H9 (cell line): ENCODE results near the gene TSC22D3. TPM values are rescaled to one million over a fixed set of nuclear protein-coding genes. Genes with fewer than 3 reads are reported as not detected.

Experiments used
- DNase-seq: peaks from one replicate; pipeline ENCODE4 v3.0.0-alpha.2; 2017
- H2AFZ ChIP-seq: one replicate; pipeline ENCODE4 v1.6.1; 2013; ENCODE audit warnings: mild to moderate bottlenecking, low read length, control low read depth, moderate library complexity
- H2AK5ac ChIP-seq: 2 replicates; pipeline ENCODE4 v1.6.1; 2013; ENCODE audit warnings: low read length, control low read depth, mixed read lengths; ENCODE audit not compliant: insufficient read length
- H2BK120ac ChIP-seq: one replicate; pipeline ENCODE4 v1.6.1; 2013; ENCODE audit warnings: low read depth, mild to moderate bottlenecking, low read length, control low read depth, inconsistent platforms; ENCODE audit not compliant: poor library complexity, severe bottlenecking
- H2BK12ac ChIP-seq: 2 replicates; pipeline ENCODE4 v1.6.1; 2013; ENCODE audit warnings: low read length, control low read depth, mixed read lengths, low read depth; ENCODE audit not compliant: insufficient read length
- H2BK15ac ChIP-seq: 2 replicates; pipeline ENCODE4 v1.6.1; 2013; ENCODE audit warnings: low read depth, low read length, control low read depth
- H2BK20ac ChIP-seq: one replicate; pipeline ENCODE4 v1.6.1; 2013; ENCODE audit warnings: low read depth, mild to moderate bottlenecking, low read length, control low read depth, inconsistent platforms; ENCODE audit not compliant: poor library complexity, severe bottlenecking
- H2BK5ac ChIP-seq: 2 replicates; pipeline ENCODE4 v1.6.1; 2013; ENCODE audit warnings: low read length, control low read depth, mixed read lengths; ENCODE audit not compliant: insufficient read length
- H3K14ac ChIP-seq: 2 replicates; pipeline ENCODE4 v1.6.1; 2013; ENCODE audit warnings: low read length, control low read depth; ENCODE audit not compliant: insufficient read depth
- H3K18ac ChIP-seq: 2 replicates; pipeline ENCODE4 v1.6.1; 2013; ENCODE audit warnings: low read depth, mild to moderate bottlenecking, mixed read lengths, low read length, control low read depth; ENCODE audit not compliant: insufficient read length
- H3K23ac ChIP-seq: 2 replicates; pipeline ENCODE4 v1.6.1; 2013; ENCODE audit warnings: low read length, control low read depth, mixed read lengths, low read depth; ENCODE audit not compliant: insufficient read length
- H3K23me2 ChIP-seq: 2 replicates; pipeline ENCODE4 v1.6.1; 2013; ENCODE audit warnings: low read depth, mild to moderate bottlenecking, mixed read lengths, low read length, control low read depth; ENCODE audit not compliant: insufficient read length, poor library complexity, severe bottlenecking
- H3K27ac ChIP-seq: 2 replicates; pipeline ENCODE4 v1.5.1; 2013; ENCODE audit warnings: low read length, control low read depth, mixed read lengths, low read depth; ENCODE audit not compliant: insufficient read length
- H3K27me3 ChIP-seq: 2 replicates; pipeline ENCODE4 v1.6.1; 2013; ENCODE audit warnings: low read length, control low read depth, inconsistent platforms; ENCODE audit not compliant: insufficient read depth
- H3K4ac ChIP-seq: 2 replicates; pipeline ENCODE4 v1.6.1; 2013; ENCODE audit warnings: low read depth, mild to moderate bottlenecking, control low read depth, inconsistent platforms, low read length, moderate library complexity
- H3K4me1 ChIP-seq: 2 replicates; pipeline ENCODE4 v1.6.1; 2013; ENCODE audit warnings: low read length, control low read depth, inconsistent platforms; ENCODE audit not compliant: insufficient read depth
- H3K4me2 ChIP-seq: 2 replicates; pipeline ENCODE4 v1.6.1; 2013; ENCODE audit warnings: low read length, control low read depth, mixed read lengths; ENCODE audit not compliant: insufficient read length, insufficient read depth
- H3K56ac ChIP-seq: 2 replicates; pipeline ENCODE4 v1.6.1; 2013; ENCODE audit warnings: low read depth, mild to moderate bottlenecking, mixed read lengths, low read length, control low read depth; ENCODE audit not compliant: insufficient read length
- H3K79me1 ChIP-seq: 2 replicates; pipeline ENCODE4 v1.6.1; 2013; ENCODE audit warnings: low read depth, mild to moderate bottlenecking, moderate library complexity, low read length, control low read depth, inconsistent platforms; ENCODE audit not compliant: insufficient read depth, poor library complexity, severe bottlenecking
- H3K79me2 ChIP-seq: 2 replicates; pipeline ENCODE4 v1.6.1; 2013; ENCODE audit warnings: low read length, control low read depth, inconsistent platforms; ENCODE audit not compliant: insufficient read depth
- H3K9ac ChIP-seq: 2 replicates; pipeline ENCODE4 v1.6.1; 2013; ENCODE audit warnings: low read length, control low read depth, mixed read lengths; ENCODE audit not compliant: insufficient read length; ENCODE audit errors: extremely low read depth
- H3K9me3 ChIP-seq: one replicate; pipeline ENCODE4 v1.6.1; 2013; ENCODE audit warnings: low read depth, low read length, inconsistent platforms; ENCODE audit not compliant: control insufficient read depth
- H3T11ph ChIP-seq: one replicate; pipeline ENCODE4 v1.6.1; 2013; ENCODE audit warnings: mild to moderate bottlenecking, low read length, control low read depth, inconsistent platforms
- H4K20me1 ChIP-seq: one replicate; pipeline ENCODE4 v1.6.1; 2013; ENCODE audit not compliant: control insufficient read depth, insufficient read length, insufficient read depth
- H4K5ac ChIP-seq: 2 replicates; pipeline ENCODE4 v1.6.1; 2013; ENCODE audit warnings: low read depth, mild to moderate bottlenecking, mixed read lengths, low read length, control low read depth; ENCODE audit not compliant: insufficient read length
- H4K8ac ChIP-seq: replicated peaks from 2 replicates; pipeline ENCODE4 v1.6.1; 2013; ENCODE audit warnings: low read length, control low read depth, mixed read lengths, low read depth; ENCODE audit not compliant: insufficient read length
- H4K91ac ChIP-seq: 2 replicates; pipeline ENCODE4 v1.6.1; 2013; ENCODE audit warnings: low read depth, mild to moderate bottlenecking, moderate library complexity, mixed read lengths, low read length, control low read depth; ENCODE audit not compliant: insufficient read length
- H3K27ac Mint-ChIP-seq, 3 experiments: 2 replicates in 2 of 3; 3 replicates in 1 of 3; pipeline ENCODE4 v1.8.0; 2020 to 2021; ENCODE audit warnings: mixed read lengths in 3 of 3, mild to moderate bottlenecking in 1 of 3, moderate library complexity in 1 of 3
- H3K27me3 Mint-ChIP-seq: 2 replicates; pipeline ENCODE4 v1.8.0; 2021; ENCODE audit warnings: low read depth, mild to moderate bottlenecking, moderate library complexity, mixed read lengths
- H3K36me3 Mint-ChIP-seq, 3 experiments: 2 replicates in 2 of 3; 3 replicates in 1 of 3; pipeline ENCODE4 v1.8.0; 2020 to 2021; ENCODE audit warnings: low read depth in 3 of 3, mixed read lengths in 3 of 3; ENCODE audit not compliant: insufficient read depth in 1 of 3
- H3K4me1 Mint-ChIP-seq, 2 experiments: 2 replicates each; pipeline ENCODE4 v1.8.0; 2020; ENCODE audit warnings: mixed read lengths in 2 of 2
- H3K4me3 Mint-ChIP-seq, 2 experiments: 2 replicates in 1 of 2; 3 replicates in 1 of 2; pipeline ENCODE4 v1.8.0; 2020 to 2021; ENCODE audit warnings: mild to moderate bottlenecking in 2 of 2, mixed read lengths in 2 of 2, moderate library complexity in 1 of 2
- H3K9me3 Mint-ChIP-seq, 2 experiments: 2 replicates in 1 of 2; 3 replicates in 1 of 2; pipeline ENCODE4 v1.8.0; 2020; ENCODE audit warnings: mild to moderate bottlenecking in 2 of 2, mixed read lengths in 2 of 2, moderate library complexity in 1 of 2
- CTCF ChIP-seq: fragments of 200-600 bp; sonication (generic); conservative IDR thresholded peaks from 3 replicates; pipeline ENCODE4 v1.8.0; 2021; ENCODE audit warnings: antibody characterized with exemption, mild to moderate bottlenecking
- WGBS: extraction: QIAGEN DNeasy Blood & Tissue Kit; methylation state at CpG from one replicate; pipeline ENCODE4 v1.1.7; 2013; ENCODE audit warnings: missing lambda C conversion rate, low lambda C conversion rate, mixed read lengths; ENCODE audit not compliant: insufficient read length; ENCODE audit errors: extremely low coverage; 5-methylcytosine and 5-hydroxymethylcytosine counted together
- total RNA-seq: library from RNA; stranded (reverse); gene quantifications from 2 replicates; pipeline ENCODE4 v1.2.1, GENCODE V29; 2021

TSC22D3 gene
- total RNA-seq, 1 experiment from 2014 or later = 10.5 TPM

DNA sequence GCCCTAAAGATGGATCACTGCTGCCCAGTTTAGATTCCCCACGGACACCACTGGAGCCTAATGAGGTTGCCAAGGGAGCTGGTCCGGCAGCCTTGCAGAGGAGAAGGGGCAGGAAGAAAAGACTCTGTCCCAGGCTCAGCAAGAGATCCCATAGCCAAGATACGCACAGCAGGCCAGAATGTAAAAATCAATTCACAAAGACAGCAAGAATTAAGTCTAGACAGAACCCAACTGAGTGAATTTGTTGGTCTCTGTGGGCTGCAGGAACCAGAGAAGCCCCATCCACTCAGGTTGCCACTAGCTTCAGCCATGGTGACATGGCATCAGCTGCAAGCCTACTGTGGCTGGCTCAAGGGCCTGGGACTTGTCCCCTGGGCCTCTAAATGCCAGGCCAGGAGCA, 22.9 kb downstream of the TSC22D3 start:
- Histone ChIP-seq H2BK20ac (no peak overlapping the region), H3T11ph (no peak overlapping the region), H4K8ac (no peak overlapping the region), H3K79me2 (no peaks in the 10 kb centered on the region), H3K79me1 (no peaks in the 10 kb centered on the region), H2AFZ (no peak overlapping the region), H4K20me1 (no peaks in the 10 kb centered on the region), H3K27ac (no peak overlapping the region), H2BK120ac (no peak overlapping the region), H2BK15ac (no peak overlapping the region), H2BK5ac (no peak overlapping the region), H3K4me2 (no peak overlapping the region), H4K5ac (no peak overlapping the region), H3K4ac (no peak overlapping the region), H3K9me3 (no peaks in the 10 kb centered on the region), H3K4me1 (peaks cover 6% of the 10 kb centered on the region; the same call in 1 of the 2 replicates), H3K18ac (no peak overlapping the region), H3K23ac (no peak overlapping the region), H4K91ac (no peak overlapping the region), H3K9ac (no peak overlapping the region), H3K27me3 (no peaks in the 10 kb centered on the region; the same call in 1 of the 2 replicates), H2BK12ac (no peak overlapping the region), H3K23me2 (no peaks in the 10 kb centered on the region), H3K56ac (no peak overlapping the region), H3K14ac (no peak overlapping the region), H2AK5ac (no peak overlapping the region)
- H3K27ac Mint-ChIP-seq = no peak overlapping the region
- H3K27me3 Mint-ChIP-seq = peaks cover 3% of the 10 kb centered on the region; the same call in 1 of the 2 replicates
- H3K9me3 Mint-ChIP-seq = peaks cover 0 to 45% of the 10 kb centered on the region in 2 experiments; a peak in 2 of 5 replicates
- peaks cover 0 to 2% (median 0%) of the 10 kb centered on the region in 3 experiments; a peak in 2 of 7 replicates for H3K36me3 Mint-ChIP-seq
- WGBS = no CpG with 5 or more reads among the region's 3 CpGs
- H3K4me1 Mint-ChIP-seq = peaks cover 17 to 27% of the 10 kb centered on the region in 2 experiments
- no peak for DNase-seq
- TF ChIP-seq CTCF = no peak
- H3K4me3 Mint-ChIP-seq = no peak overlapping the region
